HCT116 (cell line): ENCODE measurements around the gene ANGPTL1. TPM values are rescaled to one million over a fixed set of nuclear protein-coding genes. Genes with fewer than 3 reads are reported as not detected.

ENCODE experiments used
- ATAC-seq: fragments of 200-7000 bp; cut with Tn5 transposase; 2 replicates; pipeline ENCODE4 v1.9.1; 2020; ENCODE audit warnings: mild to moderate bottlenecking, moderate library complexity
- BruUV-seq: library from RNA; stranded (reverse); fragments of 400-500 nt; replicated peaks from 2 replicates; lab custom pipeline; 2021; lab: Mats Ljungman, UMichigan
- CTCF ChIA-PET: fragments of 300-600 bp; sonication (Branson Sonifier 250); formaldehyde crosslinking; loops from one replicate; lab custom pipeline; 2021; ENCODE audit warnings: antibody characterized with exemption; lab: Charles Lee
- POLR2A ChIA-PET: fragments of 300-600, 350-600 bp; sonication (Branson Sonifier 250); formaldehyde crosslinking; loops from one replicate; lab custom pipeline; 2021; ENCODE audit warnings: antibody characterized with exemption; lab: Charles Lee
- RAD21 ChIA-PET, 2 experiments: fragments of 300-600 bp; sonication (Branson Sonifier 250); formaldehyde crosslinking; loops; one replicate each; lab custom pipeline; 2023; ENCODE audit warnings: low total read pairs in 2 of 2; ENCODE audit not compliant: uncharacterized antibody in 2 of 2, unreplicated experiment in 2 of 2, low non-redundant PET in 1 of 2; lab: Charles Lee
- DNase-seq: peaks from one replicate; pipeline ENCODE4 v3.0.0-alpha.2; 2010; ENCODE audit warnings: low read depth, low spot score
- H2AFZ ChIP-seq: fragments of 200-600 bp; shearing (Covaris generic), sonication (generic); 2 replicates; pipeline ENCODE4 v1.6.1; 2017; ENCODE audit warnings: low read depth, mixed run types, mixed read lengths, antibody characterized with exemption, low read length; ENCODE audit not compliant: poor library complexity, severe bottlenecking
- H3K27ac ChIP-seq: 2 replicates; pipeline ENCODE4 v1.5.1; 2012; ENCODE audit warnings: low read depth, low read length
- H3K27me3 ChIP-seq: fragments of 200-600 bp; sonication (generic); 2 replicates; pipeline ENCODE4 v1.6.1; 2016; ENCODE audit warnings: mixed run types, low read length, mixed read lengths; ENCODE audit not compliant: insufficient read depth
- H3K36me3 ChIP-seq, 2 experiments: fragments of 200-500 bp in 1 of 2; fragments of 200-600 bp in 1 of 2; sonication (Bioruptor generic) in 1 of 2; sonication (generic) in 1 of 2; 2 replicates each; pipeline versions ENCODE4 v1.5.1 to v1.6.1; 2014 to 2016; ENCODE audit warnings: low read length in 2 of 2, inconsistent platforms in 1 of 2, mixed read lengths in 1 of 2, mixed run types in 1 of 2; ENCODE audit not compliant: insufficient read depth in 2 of 2, control insufficient read depth in 1 of 2
- H3K4me1 ChIP-seq, 2 experiments: fragments of 200-600 bp in 1 of 2; sonication (generic) in 1 of 2; 2 replicates each; pipeline versions ENCODE4 v1.5.1 to v1.6.1; 2012 to 2017; ENCODE audit warnings: low read length in 2 of 2, inconsistent platforms in 1 of 2, mild to moderate bottlenecking in 1 of 2, mixed read lengths in 1 of 2, mixed run types in 1 of 2, moderate library complexity in 1 of 2; ENCODE audit not compliant: insufficient read depth in 2 of 2, control insufficient read depth in 1 of 2
- H3K4me2 ChIP-seq: fragments of 200-600 bp; sonication (generic); 2 replicates; pipeline ENCODE4 v1.6.1; 2017; ENCODE audit warnings: mixed run types, low read length, mixed read lengths
- H3K4me3 ChIP-seq, 2 experiments: fragments of 200-600 bp in 1 of 2; sonication (generic) in 1 of 2; replicated peaks in 1 of 2; 2 replicates each; pipeline ENCODE4 v1.5.1; 2011 to 2016; ENCODE audit warnings: low read length in 2 of 2, control low read depth in 1 of 2, low read depth in 1 of 2, mild to moderate bottlenecking in 1 of 2, mixed read lengths in 1 of 2, mixed run types in 1 of 2
- H3K79me2 ChIP-seq: fragments of 200-600 bp; sonication (generic); 2 replicates; pipeline ENCODE4 v1.6.1; 2017; ENCODE audit warnings: mild to moderate bottlenecking, mixed run types, low read length, moderate library complexity, mixed read lengths; ENCODE audit not compliant: insufficient read depth
- H3K9ac ChIP-seq: fragments of 200-600 bp; sonication (generic); 2 replicates; pipeline ENCODE4 v1.6.1; 2016; ENCODE audit warnings: low read length, mixed read lengths
- H3K9me2 ChIP-seq: fragments of 200-600 bp; sonication (generic), shearing (Covaris generic); 2 replicates; pipeline ENCODE4 v1.6.1; 2017; ENCODE audit warnings: mixed run types, mild to moderate bottlenecking, moderate library complexity; ENCODE audit not compliant: insufficient read depth
- H3K9me3 ChIP-seq, 2 experiments: fragments of 200-500 bp in 1 of 2; fragments of 200-600 bp in 1 of 2; sonication (Bioruptor generic) in 1 of 2; sonication (generic) in 1 of 2; 2 replicates each; pipeline ENCODE4 v1.6.1; 2014 to 2017; ENCODE audit warnings: low read length in 2 of 2, mixed read lengths in 2 of 2, inconsistent platforms in 1 of 2, low read depth in 1 of 2, mild to moderate bottlenecking in 1 of 2, mixed run types in 1 of 2, moderate library complexity in 1 of 2; ENCODE audit not compliant: control insufficient read depth in 1 of 2, insufficient read depth in 1 of 2
- H4K20me1 ChIP-seq: fragments of 200-600 bp; sonication (generic), shearing (Covaris generic); 2 replicates; pipeline ENCODE4 v1.6.1; 2017; ENCODE audit warnings: mixed run types, mild to moderate bottlenecking, moderate library complexity; ENCODE audit not compliant: insufficient read depth
- EGR1 ChIP-seq: IDR thresholded peaks from 2 replicates; pipeline ENCODE4 v1.6.1; 2012; ENCODE audit warnings: low read depth
- EZH2 ChIP-seq: fragments of 200-600 bp; sonication (generic); IDR thresholded peaks from 2 replicates; pipeline ENCODE4 v1.6.1; 2017; ENCODE audit warnings: antibody characterized with exemption, mixed run types
- POLR2A ChIP-seq: IDR thresholded peaks from 2 replicates; pipeline ENCODE4 v1.7.0; 2011; ENCODE audit warnings: borderline replicate concordance; ENCODE audit not compliant: insufficient read depth, insufficient read length; ENCODE audit errors: extremely low read depth
- SP1 ChIP-seq: IDR thresholded peaks from 2 replicates; pipeline ENCODE4 v1.6.1; 2012; ENCODE audit warnings: low read depth
- SRF ChIP-seq: IDR thresholded peaks from 2 replicates; pipeline ENCODE4 v1.6.1; 2012; ENCODE audit warnings: low read depth
- TCF7L2 ChIP-seq: IDR thresholded peaks from 2 replicates; pipeline ENCODE4 v1.7.0; 2011; ENCODE audit warnings: borderline replicate concordance, inconsistent platforms; ENCODE audit not compliant: insufficient read depth, insufficient read length; ENCODE audit errors: extremely low read depth
- ZNF274 ChIP-seq: fragments of 200-500 bp; sonication (Bioruptor generic); IDR thresholded peaks from 2 replicates; pipeline ENCODE4 v1.6.1; 2014; ENCODE audit warnings: mild to moderate bottlenecking, low read depth, low read length, inconsistent platforms
- intact Hi-C: fragments of 100-400 bp; cut with micrococcal nuclease; formaldehyde crosslinking; loops from 2 replicates; pipeline ENCODE4 v1.10.0; 2022
- total RNA-seq: library from RNA; stranded (reverse); gene quantifications from one replicate; pipeline ENCODE4 v1.2.1, GENCODE V29; 2021; ENCODE audit not compliant: unreplicated experiment
- TF ChIP-seq, protein P1 (sequence below): IDR thresholded peaks from 2 replicates; pipeline ENCODE4 v1.6.1; 2012
- TF ChIP-seq, protein P2 (sequence below): IDR thresholded peaks from 2 replicates; pipeline ENCODE4 v1.6.1; 2011; ENCODE audit warnings: mild to moderate bottlenecking, low read length, moderate library complexity; ENCODE audit not compliant: insufficient replicate concordance; ENCODE audit errors: extremely low read depth

The ANGPTL1 gene
- total RNA-seq, 1 experiment from 2014 or later: 0.34 TPM

DNA sequence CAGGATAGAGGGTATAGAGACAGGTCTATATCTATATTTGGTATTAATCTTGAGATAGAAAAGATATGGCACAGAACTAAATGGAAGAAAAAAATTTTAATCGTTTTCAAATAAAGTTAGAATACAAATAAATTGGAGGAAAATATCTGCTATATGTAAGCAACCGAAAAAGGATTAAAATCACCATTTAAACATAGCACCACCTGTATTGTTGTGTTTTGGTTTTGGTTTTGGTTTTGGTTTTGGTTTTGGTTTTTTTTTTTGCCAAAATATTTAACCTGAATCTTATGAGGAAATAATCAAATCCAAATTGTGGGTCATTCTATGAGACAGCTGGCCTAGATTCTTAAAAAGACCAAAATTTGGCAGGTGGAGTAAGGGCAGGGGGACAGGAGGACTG is 28.5 kb upstream of the ANGPTL1 start:
- RAD21 ChIA-PET: no interaction called here
- H3K9ac ChIP-seq: no peak overlapping the region
- no peak overlapping the region for H3K27ac ChIP-seq
- TF ChIP-seq, protein P1, sequence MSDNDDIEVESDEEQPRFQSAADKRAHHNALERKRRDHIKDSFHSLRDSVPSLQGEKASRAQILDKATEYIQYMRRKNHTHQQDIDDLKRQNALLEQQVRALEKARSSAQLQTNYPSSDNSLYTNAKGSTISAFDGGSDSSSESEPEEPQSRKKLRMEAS: no peak
- TF ChIP-seq POLR2A: no peak
- TF ChIP-seq EGR1: no peak
- TF ChIP-seq TCF7L2: no peak
- no peak for TF ChIP-seq ZNF274
- TF ChIP-seq, protein P2, sequence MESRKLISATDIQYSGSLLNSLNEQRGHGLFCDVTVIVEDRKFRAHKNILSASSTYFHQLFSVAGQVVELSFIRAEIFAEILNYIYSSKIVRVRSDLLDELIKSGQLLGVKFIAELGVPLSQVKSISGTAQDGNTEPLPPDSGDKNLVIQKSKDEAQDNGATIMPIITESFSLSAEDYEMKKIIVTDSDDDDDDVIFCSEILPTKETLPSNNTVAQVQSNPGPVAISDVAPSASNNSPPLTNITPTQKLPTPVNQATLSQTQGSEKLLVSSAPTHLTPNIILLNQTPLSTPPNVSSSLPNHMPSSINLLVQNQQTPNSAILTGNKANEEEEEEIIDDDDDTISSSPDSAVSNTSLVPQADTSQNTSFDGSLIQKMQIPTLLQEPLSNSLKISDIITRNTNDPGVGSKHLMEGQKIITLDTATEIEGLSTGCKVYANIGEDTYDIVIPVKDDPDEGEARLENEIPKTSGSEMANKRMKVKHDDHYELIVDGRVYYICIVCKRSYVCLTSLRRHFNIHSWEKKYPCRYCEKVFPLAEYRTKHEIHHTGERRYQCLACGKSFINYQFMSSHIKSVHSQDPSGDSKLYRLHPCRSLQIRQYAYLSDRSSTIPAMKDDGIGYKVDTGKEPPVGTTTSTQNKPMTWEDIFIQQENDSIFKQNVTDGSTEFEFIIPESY: no peak
- TF ChIP-seq SP1: no peak
- no peak for TF ChIP-seq SRF
- no peak for TF ChIP-seq EZH2
- no peaks in the 10 kb centered on the region for H3K9me2 ChIP-seq
- no peaks in the 10 kb centered on the region for H3K36me3 ChIP-seq
- no peaks in the 10 kb centered on the region for H3K4me1 ChIP-seq
- no peaks in the 10 kb centered on the region for H3K9me3 ChIP-seq
- POLR2A ChIA-PET: no interaction called here
- H3K4me3 ChIP-seq: no peak overlapping the region
- no peaks in the 10 kb centered on the region for H4K20me1 ChIP-seq
- CTCF ChIA-PET: no interaction called here
- no peak for ATAC-seq
- no peak for DNase-seq
- H3K4me2 ChIP-seq: no peak overlapping the region
- no peaks in the 10 kb centered on the region for H3K27me3 ChIP-seq
- no peaks in the 10 kb centered on the region for H3K79me2 ChIP-seq
- BruUV-seq: no TSS peak
- intact Hi-C loops: no loop called here
- H2AFZ ChIP-seq: no peak overlapping the region
